Cardiac fibroblast (primary cell): ENCODE data around the gene SAMD14.

ENCODE experiments used
- DNase-seq, 2 donors: peaks; one replicate each; pipeline versions ENCODE4 v3.0.0 to v3.0.0-alpha.2; 2010; ENCODE audit warnings: low read depth in 2 of 2
- H3K4me3 ChIP-seq, 2 donors: replicated peaks in 1 of 2; 1 replicate in 1 of 2; 2 replicates in 1 of 2; pipeline ENCODE4 v1.5.1; 2011; ENCODE audit warnings: low read depth in 2 of 2, low read length in 2 of 2, mild to moderate bottlenecking in 2 of 2, moderate library complexity in 1 of 2
- CTCF ChIP-seq: IDR thresholded peaks from one replicate; pipeline ENCODE4 v1.5.1; 2011; ENCODE audit warnings: low read depth, mild to moderate bottlenecking, low read length, inconsistent platforms

Gene SAMD14

GRCh38 chr17:50093807-50094206, 36.2 kb downstream of the SAMD14 start:
- H3K4me3 ChIP-seq = no peak overlapping the region
- no peak for TF ChIP-seq CTCF
- no peak for DNase-seq

- no peak overlapping the region for H3K4me3 ChIP-seq
- no peak for TF ChIP-seq CTCF
- DNase-seq = no peak
Measured at GRCh38 chr17:50093246-50093645, 36.7 kb downstream of the SAMD14 start.

- no peak for DNase-seq
Measured at GRCh38 chr17:50091918-50092285, 38.1 kb downstream of the SAMD14 start.

GRCh38 chr17:50090971-50091917, 38.7 kb downstream of the SAMD14 start:
- H3K4me3 ChIP-seq = no peak overlapping the region
- TF ChIP-seq CTCF = no peak
- no peak for DNase-seq

More at GRCh38 chr17:50091918-50092285, 38.1 kb downstream of the SAMD14 start:
- no peak overlapping the region for H3K4me3 ChIP-seq
- no peak for TF ChIP-seq CTCF

GRCh38 chr17:50090071-50090470, 39.9 kb downstream of the SAMD14 start:
- TF ChIP-seq CTCF = no peak
- no peak for DNase-seq
- H3K4me3 ChIP-seq = no peak overlapping the region

- no peak for TF ChIP-seq CTCF
- no peak for DNase-seq
Measured at GRCh38 chr17:50088952-50089825, 40.8 kb downstream of the SAMD14 start.

More at GRCh38 chr17:50088952-50089825, 40.8 kb downstream of the SAMD14 start:
- no peak overlapping the region for H3K4me3 ChIP-seq
